Body of pancreas (tissue), 4 donors: Measurements from ENCODE around the gene SLC16A10. TPM values are rescaled to one million over a fixed set of nuclear protein-coding genes. Genes with fewer than 3 reads are reported as not detected.
"Not testable (repeated sequence)": the region's sequence is repeated elsewhere in the genome, so short reads cannot be mapped to it uniquely, and the experiment has no call there.

ENCODE experiments used
- ATAC-seq: fragments of 150-250 bp; one replicate; pipeline ENCODE4 v1.9.1; 2016
- DNase-seq, 4 donors: peaks; one replicate each; pipeline ENCODE4 v3.0.0-alpha.2; 2019
- H3K27ac ChIP-seq, 4 donors: fragments of 200-600 bp; sonication (generic); 1 replicate in 3 of 4; 2 replicates in 1 of 4; pipeline versions ENCODE4 v1.5.1 to v1.6.1; 2016 to 2019; ENCODE audit warnings: mild to moderate bottlenecking in 1 of 4, mixed read lengths in 1 of 4, moderate library complexity in 1 of 4
- H3K27me3 ChIP-seq, 2 donors: fragments of 200-600 bp; sonication (generic); one replicate each; pipeline ENCODE4 v1.6.0; 2016; ENCODE audit warnings: mild to moderate bottlenecking in 1 of 2
- H3K36me3 ChIP-seq, 2 donors: fragments of 200-600 bp; sonication (generic); replicated peaks in 1 of 2; 2 replicates each; pipeline ENCODE4 v1.5.1; 2016; ENCODE audit warnings: low read depth in 2 of 2; ENCODE audit not compliant: insufficient read depth in 1 of 2
- H3K4me1 ChIP-seq: fragments of 200-600 bp; sonication (generic); one replicate; pipeline ENCODE4 v1.6.0; 2016
- H3K4me3 ChIP-seq, 2 donors: fragments of 200-600 bp; sonication (generic); 1 replicate in 1 of 2; 2 replicates in 1 of 2; pipeline ENCODE4 v1.5.1; 2016 to 2019
- H3K9me3 ChIP-seq, 3 donors: fragments of 200-600 bp; sonication (generic); 1 replicate in 2 of 3; 2 replicates in 1 of 3; pipeline ENCODE4 v1.5.1; 2016
- CTCF ChIP-seq, 7 experiments: fragments of 450-650 bp in 4 of 7; fragments of 200-600 bp in 3 of 7; sonication (generic) in 3 of 7; IDR thresholded peaks; one replicate each; pipeline ENCODE4 v1.5.1; 2016 to 2019; ENCODE audit warnings: antibody characterized with exemption in 7 of 7
- POLR2A ChIP-seq, 3 donors: fragments of 450-650 bp; IDR thresholded peaks; one replicate each; pipeline ENCODE4 v1.6.1; 2016; ENCODE audit warnings: antibody characterized with exemption in 3 of 3, mild to moderate bottlenecking in 2 of 3
- WGBS, 2 donors: methylation state at CpG; one replicate each; pipeline ENCODE4 v1.1.5; 2017; 5-methylcytosine and 5-hydroxymethylcytosine counted together
- intact Hi-C: fragments of 100-400 bp; cut with DNase I; formaldehyde crosslinking; loops from one replicate; pipeline ENCODE4 v1.15.1; 2023
- total RNA-seq, 2 donors: library from RNA; depleted of rRNA; stranded (reverse); fragments of >200 nt; gene quantifications; one replicate each; pipeline ENCODE4 v1.1.0, GENCODE V29; 2016

Gene SLC16A10
- total RNA-seq, 2 donors from 2014 or later: 59.4 to 124 TPM

- H3K27me3 ChIP-seq: no peaks in the 10 kb centered on the region
- WGBS, 2 donors: 44 to 54% methylated on average over 1 of the region's 1 CpG
- no peak for TF ChIP-seq POLR2A (IDR thresholded peaks at IDR 0.05)
- no peak for TF ChIP-seq CTCF (IDR thresholded peaks at IDR 0.05)
- ATAC-seq: no peak
- H3K4me1 ChIP-seq: peaks cover 37% of the 10 kb centered on the region
- peaks cover 0 to 2% of the 10 kb centered on the region in 2 donors for H3K36me3 ChIP-seq
- peak overlapping the region in 1 of 4 donors; percentile 68 for H3K27ac ChIP-seq
- H3K4me3 ChIP-seq: no peak overlapping the region
- DNase-seq: no peak
- intact Hi-C loops: loop anchor here (10.0 kb wide), 2 partner anchors 126 to 186 kb away; no protein-coding TSS in a partner anchor
- H3K9me3 ChIP-seq: no peaks in the 10 kb centered on the region
Measured at GRCh38 chr6:111201244-111201554, 113.9 kb downstream of the SLC16A10 start.

- H3K36me3 ChIP-seq: peaks cover 0 to 2% of the 10 kb centered on the region in 2 donors
- no peak for TF ChIP-seq POLR2A (IDR thresholded peaks at IDR 0.05)
- TF ChIP-seq CTCF (IDR thresholded peaks at IDR 0.05): no peak
- no peak overlapping the region for H3K27ac ChIP-seq
- ATAC-seq (no peak), DNase-seq (no peak)
- H3K9me3 ChIP-seq: no peaks in the 10 kb centered on the region
- no peak overlapping the region for H3K4me3 ChIP-seq
- intact Hi-C loops: loop anchor here (10.0 kb wide), 2 partner anchors 127 to 187 kb away; no protein-coding TSS in a partner anchor
- H3K27me3 ChIP-seq: no peaks in the 10 kb centered on the region
- peaks cover 37% of the 10 kb centered on the region for H3K4me1 ChIP-seq
- WGBS, 2 donors: 77 to 92% methylated on average over 2 to 3 of the region's 3 CpGs
Measured at GRCh38 chr6:111201764-111202163, 114.5 kb downstream of the SLC16A10 start.

- H3K36me3 ChIP-seq, H3K4me3 ChIP-seq, H3K27me3 ChIP-seq, H3K9me3 ChIP-seq, DNase-seq, H3K27ac ChIP-seq, ATAC-seq: not testable (repeated sequence)
- WGBS, 2 donors: 92 to 98% methylated on average over 4 of the region's 4 CpGs
- H3K4me1 ChIP-seq: peaks cover 37% of the 10 kb centered on the region
- intact Hi-C loops: loop anchor here (10.0 kb wide), 2 partner anchors 129 to 189 kb away; no protein-coding TSS in a partner anchor
Measured at GRCh38 chr6:111203539-111203938, 116.2 kb downstream of the SLC16A10 start.

GRCh38 chr6:111204305-111204704, 117.0 kb downstream of the SLC16A10 start:
- H3K4me3 ChIP-seq: no peak overlapping the region
- no peaks in the 10 kb centered on the region for H3K27me3 ChIP-seq
- no peak for ATAC-seq
- DNase-seq: no peak
- TF ChIP-seq POLR2A (IDR thresholded peaks at IDR 0.05) (no peak), CTCF (IDR thresholded peaks at IDR 0.05) (no peak)
- H3K27ac ChIP-seq: peak overlapping the region in 2 of 4 donors; percentile 6 to 19
- intact Hi-C loops: loop anchor here (10.0 kb wide), 2 partner anchors 130 to 190 kb away; no protein-coding TSS in a partner anchor
- no peaks in the 10 kb centered on the region for H3K36me3 ChIP-seq
- no peaks in the 10 kb centered on the region for H3K9me3 ChIP-seq
- H3K4me1 ChIP-seq: peaks cover 37% of the 10 kb centered on the region
- WGBS, 2 donors: 50 to 57% methylated on average over 2 of the region's 2 CpGs

GRCh38 chr6:111204881-111205280, 117.6 kb downstream of the SLC16A10 start:
- no peaks in the 10 kb centered on the region for H3K36me3 ChIP-seq
- no peaks in the 10 kb centered on the region for H3K27me3 ChIP-seq
- TF ChIP-seq CTCF (IDR thresholded peaks at IDR 0.05) (no peak), POLR2A (IDR thresholded peaks at IDR 0.05) (no peak)
- H3K9me3 ChIP-seq: no peaks in the 10 kb centered on the region
- no peak for DNase-seq
- WGBS, 2 donors: 82 to 87% methylated on average over 2 of the region's 2 CpGs
- H3K27ac ChIP-seq: no peak overlapping the region
- peaks cover 33% of the 10 kb centered on the region for H3K4me1 ChIP-seq
- ATAC-seq: no peak
- H3K4me3 ChIP-seq: no peak overlapping the region
- intact Hi-C loops: loop anchor here (10.0 kb wide), 2 partner anchors 130 to 190 kb away; no protein-coding TSS in a partner anchor
